HepG2 (cell line): ENCODE data around the gene ACVR2A. TPM values are rescaled to one million over a fixed set of nuclear protein-coding genes. Genes with fewer than 3 reads are reported as not detected.
A peak's percentile ranks its signal among the peaks of the same experiment; 100 is the strongest.

ENCODE experiments used
- DR1 ChIP-seq: sonication (generic); formaldehyde crosslinking; IDR thresholded peaks from 2 replicates; pipeline ENCODE4 v1.8.0; 2021; ENCODE audit warnings: mild to moderate bottlenecking, missing genetic modification reagents, inconsistent platforms
- ESRRA ChIP-seq: sonication (generic); formaldehyde crosslinking; IDR thresholded peaks from 2 replicates; pipeline ENCODE4 v1.5.1; 2020; ENCODE audit warnings: mild to moderate bottlenecking, low read depth, missing genetic modification reagents
- FOXJ3 ChIP-seq: sonication (generic); formaldehyde crosslinking; IDR thresholded peaks from 2 replicates; pipeline ENCODE4 v1.4.0; 2020; ENCODE audit warnings: missing genetic modification reagents, mild to moderate bottlenecking, borderline replicate concordance
- HDAC2 ChIP-seq: sonication (generic); formaldehyde crosslinking; IDR thresholded peaks from 2 replicates; pipeline ENCODE4 v1.4.0; 2020; ENCODE audit warnings: missing genetic modification reagents
- HNRNPL ChIP-seq: fragments of 200-400 bp; formaldehyde crosslinking; IDR thresholded peaks from 2 replicates; pipeline ENCODE4 v1.6.1; 2017; ENCODE audit warnings: mild to moderate bottlenecking, low read depth, low read length
- IRX3 ChIP-seq: sonication (generic); formaldehyde crosslinking; IDR thresholded peaks from 2 replicates; pipeline ENCODE4 v1.8.1; 2023; ENCODE audit warnings: mild to moderate bottlenecking, low read depth, missing genetic modification reagents, borderline replicate concordance
- JUND ChIP-seq: sonication (generic); formaldehyde crosslinking; IDR thresholded peaks from 2 replicates; pipeline ENCODE4 v1.8.0; 2022; ENCODE audit warnings: mild to moderate bottlenecking, missing genetic modification reagents
- MATR3 ChIP-seq: sonication (generic); formaldehyde crosslinking; IDR thresholded peaks from 2 replicates; pipeline ENCODE4 v1.4.0; 2020; ENCODE audit warnings: missing genetic modification reagents
- PITX1 ChIP-seq: sonication (generic); formaldehyde crosslinking; IDR thresholded peaks from 2 replicates; pipeline ENCODE4 v1.5.1; 2020; ENCODE audit warnings: mild to moderate bottlenecking, missing genetic modification reagents
- RARG ChIP-seq: sonication (generic); formaldehyde crosslinking; IDR thresholded peaks from 2 replicates; pipeline ENCODE4 v1.4.0; 2020; ENCODE audit warnings: low read depth, mild to moderate bottlenecking, missing genetic modification reagents
- SNAI1 ChIP-seq: sonication (generic); formaldehyde crosslinking; IDR thresholded peaks from 2 replicates; pipeline ENCODE4 v1.5.0; 2020; ENCODE audit warnings: mild to moderate bottlenecking, missing genetic modification reagents, borderline replicate concordance
- SP5 ChIP-seq: IDR thresholded peaks from 2 replicates; pipeline ENCODE4 v1.6.1; 2016; ENCODE audit warnings: low read depth, borderline replicate concordance
- TARDBP ChIP-seq: sonication (generic); formaldehyde crosslinking; IDR thresholded peaks from 2 replicates; pipeline ENCODE4 v1.8.0; 2022; ENCODE audit warnings: mild to moderate bottlenecking, missing genetic modification reagents
- ZKSCAN5 ChIP-seq: sonication (generic); formaldehyde crosslinking; IDR thresholded peaks from 2 replicates; pipeline ENCODE4 v1.5.1; 2020; ENCODE audit warnings: mild to moderate bottlenecking, missing genetic modification reagents
- ZKSCAN8 ChIP-seq: IDR thresholded peaks from 2 replicates; pipeline ENCODE4 v1.6.1; 2016; ENCODE audit warnings: borderline replicate concordance, missing genetic modification reagents, missing compliant biosample characterization
- ZNF138 ChIP-seq: sonication (generic); formaldehyde crosslinking; IDR thresholded peaks from 2 replicates; pipeline ENCODE4 v1.5.0; 2020; ENCODE audit warnings: mild to moderate bottlenecking, low read depth, missing genetic modification reagents
- ZNF17 ChIP-seq: sonication (generic); formaldehyde crosslinking; IDR thresholded peaks from 2 replicates; pipeline ENCODE4 v1.5.0; 2020; ENCODE audit warnings: mild to moderate bottlenecking, missing genetic modification reagents
- ZNF331 ChIP-seq: sonication (generic); formaldehyde crosslinking; IDR thresholded peaks from 2 replicates; pipeline ENCODE4 v1.4.0; 2020; ENCODE audit warnings: missing genetic modification reagents
- ZSCAN9 ChIP-seq: IDR thresholded peaks from 2 replicates; pipeline ENCODE4 v1.6.1; 2016; ENCODE audit warnings: borderline replicate concordance
- polyA plus RNA-seq, 8 experiments: library from polyadenylated mRNA; depleted of rRNA in 3 of 8; stranded (reverse) in 7 of 8; unstranded in 1 of 8; fragments of >200 nt; fragmentation: Illumina TruSeq in 4 of 8; extraction: Trizol in 4 of 8; gene quantifications; 2 replicates each; pipeline versions ENCODE4 v1.2.1 to v1.2.3, GENCODE V29; 2011 to 2016; ENCODE audit warnings: low read depth in 4 of 8, missing spikeins in 1 of 8, mixed read lengths in 1 of 8; ENCODE audit not compliant: insufficient read depth in 1 of 8
- total RNA-seq, 5 experiments: library from RNA; depleted of rRNA; stranded (reverse); fragments of >200 nt; fragmentation: Illumina TruSeq; extraction: Trizol; gene quantifications; 2 replicates each; pipeline ENCODE4 v1.2.3, GENCODE V29; 2016; ENCODE audit warnings: low read depth in 1 of 5
- TF ChIP-seq, protein P1 (sequence below): sonication (generic); formaldehyde crosslinking; IDR thresholded peaks from 2 replicates; pipeline ENCODE4 v1.4.0; 2020; ENCODE audit warnings: mild to moderate bottlenecking, missing genetic modification reagents
- TF ChIP-seq, protein P2 (sequence below): sonication (generic); formaldehyde crosslinking; IDR thresholded peaks from 2 replicates; pipeline ENCODE4 v1.8.1; 2023; ENCODE audit warnings: mild to moderate bottlenecking, inconsistent platforms, moderate library complexity, missing genetic modification reagents, borderline replicate concordance
- TF ChIP-seq, protein P3 (sequence below): sonication (generic); formaldehyde crosslinking; IDR thresholded peaks from 2 replicates; pipeline ENCODE4 v1.9.0; 2021; ENCODE audit warnings: missing genetic modification reagents, borderline replicate concordance
- TF ChIP-seq, protein P4 (sequence below): sonication (generic); formaldehyde crosslinking; IDR thresholded peaks from 2 replicates; pipeline ENCODE4 v1.4.0; 2020; ENCODE audit warnings: missing genetic modification reagents, mild to moderate bottlenecking, borderline replicate concordance

Gene ACVR2A
- total and polyA plus RNA-seq, 2 of the 13 experiments (the other 11 are each of a cell fraction or from before 2014, with no cell fraction given) = 8.3 to 18.0 TPM

DNA sequence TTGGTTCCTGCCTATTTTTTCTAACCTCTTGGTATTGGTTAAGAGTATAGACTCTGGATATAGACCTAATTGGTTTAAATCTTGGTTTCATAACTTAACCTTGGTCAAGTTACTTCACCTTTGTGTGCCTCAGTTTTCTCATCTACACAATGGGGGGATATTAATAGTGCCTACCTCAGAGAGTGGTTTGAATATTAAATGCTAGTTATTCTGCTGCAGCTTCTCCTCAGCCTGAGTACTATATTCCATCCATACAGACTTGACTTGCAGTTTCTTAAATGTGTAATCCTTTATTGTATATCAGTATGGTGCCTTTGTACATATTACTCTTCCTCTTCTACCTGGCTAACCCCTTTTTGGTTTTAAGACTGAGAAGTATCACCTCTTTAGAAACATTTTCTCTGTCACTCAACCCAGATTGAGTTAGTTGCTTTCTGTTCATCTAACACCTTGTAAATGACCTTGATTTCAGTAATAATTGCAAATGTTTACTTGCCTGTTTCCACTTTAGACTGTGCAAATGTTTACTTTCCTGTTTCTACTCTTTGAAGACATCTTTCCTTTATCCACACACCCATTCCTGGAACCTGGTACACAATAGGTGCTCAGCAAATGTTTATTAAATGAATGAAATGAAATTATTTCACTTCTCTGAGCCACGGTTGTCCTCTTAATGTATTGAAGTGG, 6.6 kb downstream of the ACVR2A start (continued):
- TF ChIP-seq, protein P1, sequence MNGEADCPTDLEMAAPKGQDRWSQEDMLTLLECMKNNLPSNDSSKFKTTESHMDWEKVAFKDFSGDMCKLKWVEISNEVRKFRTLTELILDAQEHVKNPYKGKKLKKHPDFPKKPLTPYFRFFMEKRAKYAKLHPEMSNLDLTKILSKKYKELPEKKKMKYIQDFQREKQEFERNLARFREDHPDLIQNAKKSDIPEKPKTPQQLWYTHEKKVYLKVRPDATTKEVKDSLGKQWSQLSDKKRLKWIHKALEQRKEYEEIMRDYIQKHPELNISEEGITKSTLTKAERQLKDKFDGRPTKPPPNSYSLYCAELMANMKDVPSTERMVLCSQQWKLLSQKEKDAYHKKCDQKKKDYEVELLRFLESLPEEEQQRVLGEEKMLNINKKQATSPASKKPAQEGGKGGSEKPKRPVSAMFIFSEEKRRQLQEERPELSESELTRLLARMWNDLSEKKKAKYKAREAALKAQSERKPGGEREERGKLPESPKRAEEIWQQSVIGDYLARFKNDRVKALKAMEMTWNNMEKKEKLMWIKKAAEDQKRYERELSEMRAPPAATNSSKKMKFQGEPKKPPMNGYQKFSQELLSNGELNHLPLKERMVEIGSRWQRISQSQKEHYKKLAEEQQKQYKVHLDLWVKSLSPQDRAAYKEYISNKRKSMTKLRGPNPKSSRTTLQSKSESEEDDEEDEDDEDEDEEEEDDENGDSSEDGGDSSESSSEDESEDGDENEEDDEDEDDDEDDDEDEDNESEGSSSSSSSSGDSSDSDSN = no peak
- TF ChIP-seq DR1 (CRISPR knock-in tag) (no peak), SNAI1 (CRISPR knock-in tag) (no peak), RARG (no peak), TARDBP (CRISPR knock-in tag) (peak; percentile 37; the same call in 1 of the 2 replicates), SP5 (CRISPR knock-in tag) (0 out of 2 replicates have a peak, but pooled peaks have one; percentile 35), ZNF17 (CRISPR knock-in tag) (no peak), ZNF138 (CRISPR knock-in tag) (no peak), PITX1 (no peak), ZKSCAN5 (CRISPR knock-in tag) (no peak), JUND (no peak), FOXJ3 (peak; percentile 53; the same call in 1 of the 2 replicates), ZKSCAN8 (CRISPR knock-in tag) (peak; percentile 100), IRX3 (CRISPR knock-in tag) (no peak), ESRRA (CRISPR knock-in tag) (0 out of 2 replicates have a peak, but pooled peaks have one; percentile 35), HNRNPL (no peak), HDAC2 (peak; percentile 63; the same call in 1 of the 2 replicates), MATR3 (no peak), ZNF331 (CRISPR knock-in tag) (peak; percentile 21; the same call in 1 of the 2 replicates), ZSCAN9 (CRISPR knock-in tag) (0 out of 2 replicates have a peak, but pooled peaks have one; percentile 35)
- TF ChIP-seq, protein P2, sequence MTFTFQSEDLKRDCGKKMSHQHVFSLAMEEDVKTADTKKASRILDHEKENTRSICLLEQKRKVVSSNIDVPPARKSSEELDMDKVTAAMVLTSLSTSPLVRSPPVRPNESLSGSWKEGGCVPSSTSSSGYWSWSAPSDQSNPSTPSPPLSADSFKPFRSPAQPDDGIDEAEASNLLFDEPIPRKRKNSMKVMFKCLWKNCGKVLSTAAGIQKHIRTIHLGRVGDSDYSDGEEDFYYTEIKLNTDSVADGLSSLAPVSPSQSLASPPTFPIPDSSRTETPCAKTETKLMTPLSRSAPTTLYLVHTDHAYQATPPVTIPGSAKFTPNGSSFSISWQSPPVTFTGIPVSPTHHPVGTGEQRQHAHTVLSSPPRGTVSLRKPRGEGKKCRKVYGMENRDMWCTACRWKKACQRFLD (CRISPR knock-in tag) = no peak
- TF ChIP-seq, protein P3, sequence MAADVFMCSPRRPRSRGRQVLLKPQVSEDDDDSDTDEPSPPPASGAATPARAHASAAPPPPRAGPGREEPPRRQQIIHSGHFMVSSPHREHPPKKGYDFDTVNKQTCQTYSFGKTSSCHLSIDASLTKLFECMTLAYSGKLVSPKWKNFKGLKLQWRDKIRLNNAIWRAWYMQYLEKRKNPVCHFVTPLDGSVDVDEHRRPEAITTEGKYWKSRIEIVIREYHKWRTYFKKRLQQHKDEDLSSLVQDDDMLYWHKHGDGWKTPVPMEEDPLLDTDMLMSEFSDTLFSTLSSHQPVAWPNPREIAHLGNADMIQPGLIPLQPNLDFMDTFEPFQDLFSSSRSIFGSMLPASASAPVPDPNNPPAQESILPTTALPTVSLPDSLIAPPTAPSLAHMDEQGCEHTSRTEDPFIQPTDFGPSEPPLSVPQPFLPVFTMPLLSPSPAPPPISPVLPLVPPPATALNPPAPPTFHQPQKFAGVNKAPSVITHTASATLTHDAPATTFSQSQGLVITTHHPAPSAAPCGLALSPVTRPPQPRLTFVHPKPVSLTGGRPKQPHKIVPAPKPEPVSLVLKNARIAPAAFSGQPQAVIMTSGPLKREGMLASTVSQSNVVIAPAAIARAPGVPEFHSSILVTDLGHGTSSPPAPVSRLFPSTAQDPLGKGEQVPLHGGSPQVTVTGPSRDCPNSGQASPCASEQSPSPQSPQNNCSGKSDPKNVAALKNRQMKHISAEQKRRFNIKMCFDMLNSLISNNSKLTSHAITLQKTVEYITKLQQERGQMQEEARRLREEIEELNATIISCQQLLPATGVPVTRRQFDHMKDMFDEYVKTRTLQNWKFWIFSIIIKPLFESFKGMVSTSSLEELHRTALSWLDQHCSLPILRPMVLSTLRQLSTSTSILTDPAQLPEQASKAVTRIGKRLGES (CRISPR knock-in tag) = no peak
- TF ChIP-seq, protein P4, sequence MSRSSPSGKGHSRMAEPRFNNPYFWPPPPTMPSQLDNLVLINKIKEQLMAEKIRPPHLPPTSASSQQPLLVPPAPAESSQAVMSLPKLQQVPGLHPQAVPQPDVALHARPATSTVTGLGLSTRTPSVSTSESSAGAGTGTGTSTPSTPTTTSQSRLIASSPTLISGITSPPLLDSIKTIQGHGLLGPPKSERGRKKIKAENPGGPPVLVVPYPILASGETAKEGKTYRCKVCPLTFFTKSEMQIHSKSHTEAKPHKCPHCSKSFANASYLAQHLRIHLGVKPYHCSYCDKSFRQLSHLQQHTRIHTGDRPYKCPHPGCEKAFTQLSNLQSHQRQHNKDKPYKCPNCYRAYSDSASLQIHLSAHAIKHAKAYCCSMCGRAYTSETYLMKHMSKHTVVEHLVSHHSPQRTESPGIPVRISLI (CRISPR knock-in tag) = no peak
